Stimulated activated CD4-positive, alpha-beta T cell treated with anti-CD3 and anti-CD28 coated beads, Interleukin-12 subunit alpha, Interleukin-12 subunit beta, amount 100 ng/mL, for 48 hours (primary cell): ENCODE measurements around the gene F2RL1.
A peak's percentile ranks its signal among the peaks of the same experiment; 100 is the strongest.
"Not testable (repeated sequence)": the region's sequence is repeated elsewhere in the genome, so short reads cannot be mapped to it uniquely, and the experiment has no call there.

Experiments
- DNase-seq, 3 donors: peaks; one replicate each; pipeline ENCODE4 v3.0.0-alpha.2; 2020; ENCODE audit warnings: low read depth in 2 of 3, low spot score in 1 of 3

F2RL1 gene

GRCh38 chr5:76818844-76819831 is at the start of gene F2RL1:
F2RL1 (plus strand) TSS chr5:76819030; CDS start chr5:76819183, 153 bp downstream.
- no peak for DNase-seq

- not testable (repeated sequence) for DNase-seq
These were observed 47.8 kb upstream of the F2RL1 start for GRCh38 chr5:76771041-76771440.

DNA sequence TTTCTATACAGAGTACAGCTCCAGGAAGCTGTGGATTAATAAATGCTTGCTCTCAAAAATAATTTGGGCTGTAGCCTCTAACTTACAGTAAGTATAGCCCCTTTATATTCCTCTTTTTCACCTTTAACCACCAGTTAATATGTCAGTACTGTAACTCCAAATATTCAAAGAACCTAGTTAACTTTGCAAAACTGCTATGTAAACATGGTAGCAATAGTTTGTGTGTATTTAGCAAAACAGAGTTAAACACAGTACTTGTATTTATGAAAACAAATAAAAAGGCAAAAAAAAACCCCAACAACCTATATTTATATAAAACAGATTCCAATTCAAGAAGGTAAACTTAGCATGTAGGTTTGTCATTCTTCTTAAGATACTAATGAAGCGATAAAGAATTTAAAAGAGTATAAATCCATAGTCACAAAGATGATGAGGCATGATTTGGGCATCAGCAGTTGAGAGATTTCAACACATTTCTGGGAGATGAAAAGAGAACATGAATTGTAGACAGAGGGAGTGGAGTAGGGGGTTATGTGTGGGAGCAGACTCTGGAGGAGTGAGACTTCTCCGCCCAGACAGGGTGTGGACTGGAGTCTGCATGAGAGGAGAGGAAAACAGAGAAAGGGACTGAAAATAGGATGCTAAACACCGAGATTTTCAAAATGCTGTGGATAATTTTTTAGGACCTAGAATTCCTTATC is 47.0 kb upstream of the F2RL1 start:
- no peak for DNase-seq

DNA sequence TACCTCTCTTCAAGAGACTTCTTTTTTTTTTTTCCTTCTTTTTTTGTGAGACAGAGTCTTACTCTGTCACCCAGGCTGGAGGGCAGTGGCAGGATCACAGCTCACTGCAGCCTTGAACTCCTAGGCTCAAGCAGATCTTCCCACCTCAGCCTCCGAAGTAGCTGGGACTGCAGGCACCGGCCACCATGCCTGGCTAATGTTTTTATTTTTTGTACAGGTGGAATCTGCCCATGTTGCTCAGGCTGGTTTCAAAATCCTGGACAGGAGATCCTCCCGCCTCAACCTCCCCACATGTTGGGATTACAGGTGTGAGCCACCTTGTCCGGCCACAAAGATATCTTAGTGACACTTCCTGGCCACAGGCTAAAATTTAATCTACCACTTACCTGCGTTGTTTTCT is 42.9 kb upstream of the F2RL1 start:
- DNase-seq = no peak

DNA sequence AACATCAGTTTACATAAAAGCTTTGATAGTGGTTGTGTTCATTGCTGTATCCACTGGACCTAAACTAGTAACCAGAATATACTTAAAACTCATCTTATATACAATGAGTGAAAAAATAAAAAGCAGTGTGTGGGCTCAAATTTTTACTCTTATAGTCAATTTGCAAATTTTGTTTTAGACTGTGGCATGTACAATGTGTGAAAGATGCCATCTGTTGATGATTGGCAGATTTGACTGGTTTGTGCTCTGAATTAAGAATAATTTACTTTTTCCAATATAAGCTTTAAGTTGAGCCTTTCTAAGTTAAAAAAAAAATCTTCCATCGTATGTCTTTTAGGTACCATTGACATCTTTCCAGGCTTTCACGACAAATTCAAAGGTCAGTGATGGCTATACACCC is 42.4 kb upstream of the F2RL1 start:
- no peak for DNase-seq

- not testable (repeated sequence) for DNase-seq
These were observed 38.2 kb upstream of the F2RL1 start for GRCh38 chr5:76780616-76781015.

GRCh38 chr5:76781775-76782174 is 37.1 kb upstream of the F2RL1 start:
- DNase-seq = no peak

DNA sequence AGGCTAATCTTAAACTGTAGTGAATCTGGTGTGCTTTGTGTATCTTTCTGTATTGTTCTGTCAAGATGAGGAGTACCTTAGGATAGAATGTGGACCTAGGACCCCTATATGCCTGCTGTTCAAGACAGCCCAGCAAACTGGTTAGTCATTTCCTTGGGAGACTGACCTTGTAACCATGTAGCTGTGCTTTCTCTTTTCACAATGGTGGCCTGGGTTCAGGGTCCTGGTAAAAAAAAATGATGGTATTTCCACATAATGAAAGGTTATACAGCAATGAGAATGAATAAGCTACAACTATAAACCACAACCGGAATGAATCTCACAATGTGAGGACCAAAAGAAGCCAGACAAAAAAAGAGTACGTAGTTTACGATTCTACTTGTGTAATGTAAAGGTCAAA is 36.4 kb upstream of the F2RL1 start:
- no peak for DNase-seq

DNA sequence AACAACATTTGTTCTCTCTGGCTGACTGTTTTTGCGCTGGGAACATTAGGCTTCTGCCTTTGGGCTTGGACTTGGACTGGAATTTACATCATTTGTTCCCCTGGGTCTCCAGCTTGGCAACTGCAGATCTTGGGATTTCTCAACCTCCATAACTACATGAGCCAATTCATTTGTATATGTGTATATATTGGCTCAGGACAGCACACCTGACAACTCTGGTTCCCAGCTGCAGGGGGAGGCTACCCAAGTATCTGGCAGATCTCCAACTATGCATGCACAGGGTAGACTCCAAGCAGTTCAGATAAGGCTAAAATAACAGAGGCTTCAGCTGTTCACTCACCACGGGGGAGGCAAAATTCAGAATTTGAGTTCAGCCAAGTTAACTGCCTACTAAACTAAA is 31.6 kb upstream of the F2RL1 start:
- DNase-seq = no peak

DNA sequence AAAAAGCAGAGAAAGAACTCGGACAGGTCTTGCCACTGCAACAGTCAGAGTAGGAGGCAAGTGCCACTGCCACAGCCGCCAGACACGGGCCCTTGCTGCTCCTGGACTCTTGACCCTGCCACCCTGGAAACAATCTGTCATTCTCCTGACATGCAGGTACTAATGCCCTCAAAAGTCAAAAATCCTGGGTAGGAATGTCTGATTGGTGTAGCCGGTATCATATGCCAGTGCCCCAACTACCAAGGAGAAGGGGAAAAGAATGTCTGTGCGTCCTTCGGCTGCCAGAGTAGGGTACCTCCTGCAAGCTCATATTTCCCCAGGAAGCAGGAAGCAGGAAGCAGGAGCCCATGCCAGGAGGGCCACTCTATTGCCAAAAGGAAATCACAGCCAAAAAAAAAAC is 30.5 kb upstream of the F2RL1 start:
- no peak for DNase-seq

DNA sequence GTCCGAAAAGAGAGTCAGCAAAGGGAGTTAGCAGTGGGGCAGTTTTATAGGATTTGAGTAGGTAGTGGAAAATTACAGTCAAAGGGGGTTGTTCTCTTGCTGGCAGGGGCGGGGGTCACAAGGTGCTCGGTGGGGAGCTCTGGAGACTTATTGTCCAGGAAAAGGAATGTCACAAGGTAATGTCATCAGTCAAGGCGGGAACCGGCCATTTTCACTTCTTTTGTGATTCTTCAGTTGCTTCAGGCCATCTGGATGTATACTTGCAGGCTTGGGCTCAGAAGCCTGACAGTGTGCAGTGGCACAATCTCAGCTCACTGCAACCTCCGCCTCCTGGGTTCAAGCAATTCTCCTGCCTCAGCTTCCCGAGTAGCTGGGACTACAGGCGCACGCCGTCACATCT is 29.6 kb upstream of the F2RL1 start:
- DNase-seq = not testable (repeated sequence)

GRCh38 chr5:76789991-76790581 is 28.7 kb upstream of the F2RL1 start:
- DNase-seq = no peak

DNA sequence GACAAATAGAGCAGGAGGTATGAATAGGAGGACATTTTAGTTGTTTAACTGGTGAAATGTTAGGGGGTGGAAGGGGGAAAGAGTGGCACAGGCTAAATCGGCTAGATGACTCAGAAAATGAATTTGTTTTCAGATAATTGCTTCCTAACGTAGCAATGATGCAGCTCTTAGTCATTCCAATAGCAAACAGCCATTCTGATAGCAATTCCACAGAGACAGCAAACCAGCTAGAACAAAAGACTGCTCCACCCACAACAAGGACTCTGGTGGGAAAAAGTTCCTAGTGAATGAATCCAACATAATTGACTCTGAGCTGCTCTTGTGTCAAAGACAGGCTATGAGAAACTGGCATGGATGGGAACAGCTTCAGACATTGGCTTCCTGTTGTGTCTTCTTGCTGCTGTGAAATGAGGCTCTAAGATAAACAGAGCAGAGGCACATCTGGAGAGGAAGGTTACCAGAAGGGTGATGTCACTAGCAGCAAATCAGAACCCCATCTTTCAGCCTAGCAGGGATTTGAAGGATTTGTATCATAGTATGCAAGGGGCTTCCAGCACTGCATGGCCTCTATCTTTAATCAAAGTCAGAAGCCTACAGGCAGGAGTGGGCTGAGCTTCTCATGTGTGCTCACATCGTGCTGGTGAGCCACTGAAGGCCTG is 28.1 kb upstream of the F2RL1 start:
- peak in 1 of 3 donors; percentile 19 for DNase-seq

DNA sequence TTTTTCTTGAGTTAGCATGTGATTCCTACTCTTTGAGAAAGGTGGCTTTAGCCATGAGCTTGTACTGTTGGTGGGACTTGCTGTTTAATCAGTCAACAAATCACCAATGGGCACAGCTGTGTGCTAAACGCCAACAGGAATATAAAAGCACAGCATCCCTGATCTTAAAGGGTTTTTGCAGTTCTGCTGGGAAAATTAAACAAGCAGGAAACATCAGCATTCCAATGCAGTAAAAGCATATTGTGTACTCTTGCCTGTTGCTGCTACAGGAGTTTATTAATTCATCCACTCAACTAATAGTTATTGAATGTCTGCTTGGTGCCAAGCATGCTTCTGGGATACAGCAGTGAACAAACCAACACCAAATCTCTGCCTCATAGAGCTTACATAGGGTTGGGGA is 27.4 kb upstream of the F2RL1 start:
- DNase-seq = no peak

DNA sequence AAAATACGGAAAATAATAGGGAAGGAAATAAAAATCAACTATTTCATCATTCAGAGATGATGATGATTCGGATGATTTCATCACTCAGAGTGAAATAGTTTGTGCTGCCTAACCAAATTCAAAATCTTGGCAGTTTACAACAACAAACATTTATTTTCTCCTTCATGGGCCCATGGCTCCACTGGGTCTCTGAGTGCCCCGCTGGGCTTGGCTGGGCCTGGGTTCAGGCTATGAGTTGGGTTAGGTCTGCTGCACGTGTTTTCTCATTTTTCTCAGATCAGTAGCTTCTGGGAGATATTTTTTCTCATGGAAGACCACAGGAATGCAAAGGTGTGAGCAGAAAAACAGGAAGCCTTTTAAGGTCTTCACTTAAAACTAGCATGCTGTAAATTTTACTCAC is 24.0 kb upstream of the F2RL1 start:
- no peak for DNase-seq

DNA sequence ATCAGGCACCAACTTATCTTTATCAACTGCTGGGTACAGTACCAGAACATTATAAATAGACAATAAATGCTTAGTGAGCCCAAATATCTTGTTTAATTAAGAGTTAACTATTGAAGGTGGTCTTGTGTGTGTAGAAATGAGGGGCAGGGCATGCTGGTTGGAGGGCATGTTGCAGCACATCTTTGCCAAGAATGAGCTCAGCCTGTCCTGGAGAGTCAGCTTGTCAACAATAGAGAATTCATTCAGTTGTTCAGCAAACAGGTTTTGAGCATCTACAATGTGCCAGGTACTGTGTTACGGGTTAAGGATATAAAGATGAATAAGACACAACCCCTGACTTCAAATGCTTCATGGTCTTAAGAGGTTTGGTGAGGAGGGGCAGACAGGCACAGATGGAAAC is 19.2 kb upstream of the F2RL1 start:
- no peak for DNase-seq

DNA sequence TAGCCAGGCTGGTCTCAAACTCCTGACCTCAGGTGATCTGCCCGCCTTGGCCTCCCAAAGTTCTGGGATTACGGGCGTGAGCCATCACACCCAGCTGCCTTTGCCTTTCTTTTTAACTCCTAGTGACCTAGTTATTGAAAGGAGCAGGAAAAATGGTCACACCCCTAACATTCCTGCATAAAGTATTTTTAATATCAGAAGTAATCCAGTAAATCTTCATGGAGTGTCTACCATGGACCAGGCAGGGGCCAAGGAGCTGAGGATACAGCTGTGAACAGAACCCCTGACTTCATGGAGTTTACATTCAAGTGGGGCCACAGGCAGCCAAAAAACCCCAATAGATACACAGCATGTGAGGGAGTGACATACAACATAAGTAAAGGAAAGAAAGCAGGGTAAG is 18.3 kb upstream of the F2RL1 start:
- no peak for DNase-seq

DNA sequence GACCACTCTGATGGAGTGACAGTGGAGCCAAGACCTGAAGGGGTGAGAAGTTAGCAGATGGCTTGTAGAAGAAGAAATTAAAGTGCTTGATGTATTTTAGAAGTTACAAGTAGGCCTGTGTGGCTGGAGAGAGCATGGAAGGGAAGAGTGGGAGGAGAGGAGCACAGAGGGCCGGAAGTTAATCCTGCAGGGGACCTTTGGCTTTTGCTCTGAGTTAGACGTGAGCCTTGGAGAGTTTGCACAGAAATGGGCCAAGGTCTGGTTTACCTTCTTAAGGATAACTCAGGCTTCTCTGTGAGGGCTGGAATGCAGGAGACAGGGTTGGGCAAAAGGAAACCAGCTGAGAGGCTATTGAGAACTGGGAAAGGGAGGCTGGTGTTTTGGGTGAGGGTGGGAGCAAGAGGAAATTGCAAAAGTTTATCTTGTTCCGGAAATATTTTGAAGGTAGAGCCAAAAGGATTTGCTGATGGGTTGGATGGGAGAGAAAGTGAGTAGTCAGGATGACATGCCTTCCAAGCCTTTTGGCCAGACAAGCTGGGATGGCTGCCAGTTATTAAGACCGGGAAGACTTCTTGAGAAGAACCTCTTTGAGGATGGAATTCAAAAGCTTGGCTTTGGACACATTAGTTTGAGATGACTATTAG is 17.5 kb upstream of the F2RL1 start:
- no peak for DNase-seq

GRCh38 chr5:76801803-76802195 is 17.0 kb upstream of the F2RL1 start:
- DNase-seq = no peak

GRCh38 chr5:76804266-76804665 is 14.6 kb upstream of the F2RL1 start:
- DNase-seq = no peak
